Stimulated activated CD4-positive, alpha-beta T cell treated with anti-CD3 and anti-CD28 coated beads, Interleukin-1b, Interleukin-23, amount 100 ng/mL, for 4 hours (primary cell): ENCODE measurements around the gene TFPT.

Experiments
- DNase-seq, 2 donors: peaks; one replicate each; pipeline ENCODE4 v3.0.0-alpha.2; 2020; ENCODE audit warnings: low read depth in 2 of 2

TFPT gene

GRCh38 chr19:54149021-54149812 lies 33.8 kb upstream of the TFPT start:
- no peak for DNase-seq

GRCh38 chr19:54148158-54148557 lies 32.7 kb upstream of the TFPT start:
- DNase-seq: no peak

- DNase-seq: no peak
Observed at GRCh38 chr19:54147676-54148075, 32.2 kb upstream of the TFPT start.

GRCh38 chr19:54145541-54146158 lies 30.2 kb upstream of the TFPT start:
- DNase-seq: no peak

- DNase-seq: no peak
Observed at GRCh38 chr19:54142166-54142780, 26.8 kb upstream of the TFPT start.

- no peak for DNase-seq
Observed at GRCh38 chr19:54141356-54141755, 25.9 kb upstream of the TFPT start.

- DNase-seq: no peak
Observed at GRCh38 chr19:54138489-54139256, 23.2 kb upstream of the TFPT start.

GRCh38 chr19:54137699-54138488 lies 22.4 kb upstream of the TFPT start, which contains the start of gene CNOT3:
Gene CNOT3, plus strand, starts transcription at chr19:54137762. Its CDS starts 5,217 bp downstream, at chr19:54142979.
- peak in 1 of 2 donors; percentile 21 for DNase-seq

- DNase-seq: peak; percentile 95 to 97
Observed at GRCh38 chr19:54136864-54137698, 21.6 kb upstream of the TFPT start.

GRCh38 chr19:54136086-54136863 lies 20.8 kb upstream of the TFPT start:
- no peak for DNase-seq

- DNase-seq: no peak
Observed at GRCh38 chr19:54133957-54134590, 18.6 kb upstream of the TFPT start.

- no peak for DNase-seq
Observed at GRCh38 chr19:54133312-54133956, 18.0 kb upstream of the TFPT start.

GRCh38 chr19:54129617-54129996 lies 14.2 kb upstream of the TFPT start:
- DNase-seq: no peak

- DNase-seq: no peak
Observed at GRCh38 chr19:54128796-54129616, 13.5 kb upstream of the TFPT start.

- DNase-seq: no peak
Observed at GRCh38 chr19:54128441-54128725, 12.9 kb upstream of the TFPT start.

- no peak for DNase-seq
Observed at GRCh38 chr19:54127688-54128440, 12.4 kb upstream of the TFPT start.

- no peak for DNase-seq
Observed at GRCh38 chr19:54125713-54126112, 10.3 kb upstream of the TFPT start.
